Stimulated activated CD4-positive, alpha-beta T cell treated with anti-CD3 and anti-CD28 coated beads, TNF-alpha, amount 100 ng/mL, for 24 hours (primary cell): ENCODE data around the gene HOXC5.
A peak's percentile ranks its signal among the peaks of the same experiment; 100 is the strongest.

ENCODE experiments used
- DNase-seq, 3 experiments: peaks; one replicate each; pipeline ENCODE4 v3.0.0-alpha.2; 2020; ENCODE audit warnings: low read depth in 3 of 3

Gene HOXC5

GRCh38 chr12:54032627-54033100 lies at the start of gene HOXC5:
Gene HOXC5 (plus strand): TSS chr12:54033050. CDS start chr12:54033123, 73 bp downstream.
- DNase-seq: peak; percentile 35 to 64 (median 37)

GRCh38 chr12:53983568-53983949 lies 49.3 kb upstream of the HOXC5 start:
- DNase-seq: no peak

- DNase-seq: no peak
Measured at GRCh38 chr12:53983950-53984572, 48.8 kb upstream of the HOXC5 start.

GRCh38 chr12:53984901-53985691 lies 47.8 kb upstream of the HOXC5 start, which contains the start of gene HOXC10:
Gene HOXC10 (plus strand): TSS chr12:53985146. CDS start chr12:53985260, 114 bp downstream.
- DNase-seq: peak; percentile 54 to 89 (median 65)

- DNase-seq: no peak
Measured at GRCh38 chr12:53985692-53985993, 47.2 kb upstream of the HOXC5 start.

DNA sequence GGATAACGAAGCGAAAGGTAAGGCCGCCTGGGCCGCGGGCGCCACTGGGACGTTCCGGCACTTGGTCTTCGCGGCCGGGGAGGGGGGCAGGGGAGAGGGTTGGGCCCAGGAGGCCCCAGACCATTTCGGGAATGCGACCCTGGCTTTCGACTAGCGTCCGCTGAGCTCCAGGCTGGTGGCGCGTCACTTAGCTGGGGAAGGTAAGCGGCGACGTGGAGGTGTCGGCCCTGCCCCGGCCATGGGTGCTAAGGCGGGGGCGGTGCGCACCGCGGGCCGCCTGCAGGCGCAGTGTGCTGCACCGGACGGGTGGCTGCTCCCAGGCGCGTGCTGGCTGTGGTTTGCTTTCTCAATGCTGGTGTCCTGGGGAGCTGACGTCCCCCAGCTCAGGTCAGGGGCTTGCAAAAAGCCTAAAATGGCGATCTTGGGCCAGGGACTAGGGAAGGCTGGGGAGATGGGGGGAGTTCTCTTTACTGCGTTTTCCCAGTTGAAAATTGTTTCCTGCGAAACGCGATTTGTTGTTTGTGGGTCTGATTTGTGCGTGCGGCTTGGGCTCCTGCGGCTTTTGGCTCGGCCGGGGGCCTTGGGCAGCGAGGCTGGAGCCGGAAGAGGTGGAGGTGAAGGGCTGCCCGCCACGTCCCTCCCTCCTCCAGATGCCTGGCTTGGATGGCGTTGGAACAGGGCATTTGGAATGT lies 46.7 kb upstream of the HOXC5 start:
- no peak for DNase-seq

DNA sequence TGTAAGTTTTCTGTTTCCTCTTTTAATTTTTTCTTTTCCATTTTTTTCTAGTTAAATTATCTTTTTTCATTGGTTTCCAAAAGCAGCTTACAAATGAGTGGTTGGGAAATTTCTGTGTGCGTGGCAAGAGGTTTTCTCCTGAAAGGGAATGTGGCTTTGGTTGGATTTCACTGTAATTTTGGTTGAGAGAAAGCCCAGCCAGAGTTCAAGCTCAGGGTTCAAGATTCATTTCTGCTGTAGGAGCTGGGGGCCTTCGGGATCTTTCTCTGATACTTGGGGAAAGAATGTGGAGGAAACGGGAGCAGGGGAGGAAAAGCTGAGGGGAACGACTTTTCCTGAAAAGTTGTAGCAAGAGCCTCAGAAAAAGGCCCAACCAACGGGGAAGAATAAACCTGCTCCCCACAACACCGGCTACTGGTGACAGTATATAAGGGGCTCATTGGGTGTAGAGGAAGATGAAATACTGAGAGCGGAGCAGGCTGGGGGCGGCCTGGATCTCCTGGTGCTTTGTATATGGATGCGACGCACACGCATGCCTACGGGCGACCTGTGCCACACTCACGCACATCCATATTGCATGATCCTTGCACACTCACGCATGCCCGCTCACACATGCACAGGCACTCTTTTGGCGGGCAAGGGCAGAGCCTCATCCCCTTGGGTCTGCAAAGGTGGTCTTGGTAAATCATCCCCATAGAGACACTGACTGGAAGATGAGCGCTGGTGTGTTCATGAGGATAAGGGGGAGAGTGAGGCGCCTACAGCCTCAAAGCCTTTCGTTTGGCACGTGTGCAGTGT lies 46.0 kb upstream of the HOXC5 start:
- DNase-seq: no peak

DNA sequence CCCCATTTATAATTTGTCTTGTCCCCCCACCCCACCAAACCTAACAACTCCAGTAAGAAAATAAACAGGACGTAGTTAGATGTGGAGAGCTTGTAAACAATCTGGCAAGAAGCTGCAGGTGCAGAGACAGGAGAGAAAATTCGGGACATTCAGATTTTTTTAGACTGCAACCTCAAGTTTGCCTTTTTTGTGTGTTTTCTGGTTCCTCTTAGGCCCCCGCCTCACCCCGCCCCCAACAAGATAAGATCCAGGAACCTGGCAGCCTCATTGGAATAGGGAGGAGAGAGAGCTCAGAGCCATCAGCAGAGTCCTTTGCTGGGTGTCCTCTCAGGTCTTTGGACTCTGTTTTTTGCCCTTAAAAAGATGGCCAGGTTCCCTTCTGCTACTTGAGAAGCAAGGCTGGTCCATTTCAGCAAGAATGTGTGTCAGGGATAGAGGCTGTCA lies 45.0 kb upstream of the HOXC5 start:
- no peak for DNase-seq

DNA sequence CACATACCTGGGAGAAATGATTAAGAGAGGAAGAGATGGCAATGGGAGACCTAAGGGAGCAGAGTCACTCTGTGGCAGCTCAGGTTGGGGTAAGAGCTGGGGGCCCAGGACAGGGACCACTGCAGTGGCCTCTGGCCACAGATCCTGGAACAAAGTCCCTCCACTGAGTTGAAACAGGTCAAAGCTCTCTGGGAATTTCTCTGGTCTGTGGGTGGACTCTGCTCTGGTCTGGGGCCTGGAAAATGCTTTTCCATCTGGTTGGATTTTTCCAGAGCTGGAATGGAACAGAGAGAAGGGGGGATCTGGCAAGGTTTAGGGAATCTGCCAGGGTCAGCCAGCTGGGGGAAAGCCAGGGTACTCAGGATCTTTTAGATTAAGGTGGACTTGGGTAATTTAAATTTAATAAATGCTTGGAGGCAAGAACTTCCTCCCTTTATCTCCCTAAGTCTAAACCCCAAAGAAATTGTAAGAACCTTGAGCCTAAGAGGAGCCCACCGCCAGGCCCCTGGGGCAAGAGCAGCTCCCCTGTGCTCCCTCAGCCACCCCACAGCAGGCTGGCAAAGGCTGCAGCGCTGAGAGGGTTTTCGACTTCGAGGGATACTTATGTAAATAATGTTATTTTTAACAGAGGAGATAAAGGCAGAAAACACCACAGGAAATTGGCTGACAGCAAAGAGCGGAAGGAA lies 44.2 kb upstream of the HOXC5 start:
- DNase-seq: no peak

- no peak for DNase-seq
Measured at GRCh38 chr12:53989227-53990113, 43.4 kb upstream of the HOXC5 start.

DNA sequence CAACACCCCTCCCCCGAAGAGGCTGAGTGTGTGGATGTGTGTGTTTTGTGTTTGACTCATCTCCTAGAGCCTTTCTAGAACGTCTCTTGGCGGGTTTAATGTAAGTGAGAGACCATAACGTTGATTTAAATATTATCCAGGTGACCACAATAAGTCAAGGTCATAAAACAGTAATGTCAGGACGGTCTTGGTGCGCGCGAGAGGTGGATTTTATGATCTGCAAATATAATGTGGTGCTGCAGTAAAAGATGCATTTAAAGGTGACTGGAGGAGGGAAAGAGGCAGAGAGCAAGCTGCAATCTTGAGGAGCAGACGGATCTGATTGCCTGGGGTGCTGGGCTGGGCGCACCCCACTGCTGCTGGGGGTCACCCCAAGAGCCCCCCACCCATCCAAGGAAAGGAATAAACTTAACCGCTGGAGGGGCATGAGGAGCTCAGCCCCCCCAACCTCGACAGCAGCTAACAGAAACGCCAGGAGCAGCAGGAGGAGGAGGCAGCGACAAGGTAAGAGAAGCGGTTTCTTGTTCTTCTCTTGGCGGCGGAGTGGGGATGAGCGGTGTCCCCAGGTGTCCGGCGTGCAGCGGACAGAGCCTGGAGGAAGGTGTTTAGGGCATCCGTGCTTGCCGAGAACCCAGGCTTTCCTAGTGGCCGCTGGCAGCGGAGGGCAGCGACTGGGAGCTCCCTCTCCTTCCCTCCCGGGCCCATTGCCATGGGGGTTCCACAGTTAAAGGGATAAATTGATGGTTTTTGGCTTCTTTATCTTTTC lies 42.4 kb upstream of the HOXC5 start:
- DNase-seq: no peak

DNA sequence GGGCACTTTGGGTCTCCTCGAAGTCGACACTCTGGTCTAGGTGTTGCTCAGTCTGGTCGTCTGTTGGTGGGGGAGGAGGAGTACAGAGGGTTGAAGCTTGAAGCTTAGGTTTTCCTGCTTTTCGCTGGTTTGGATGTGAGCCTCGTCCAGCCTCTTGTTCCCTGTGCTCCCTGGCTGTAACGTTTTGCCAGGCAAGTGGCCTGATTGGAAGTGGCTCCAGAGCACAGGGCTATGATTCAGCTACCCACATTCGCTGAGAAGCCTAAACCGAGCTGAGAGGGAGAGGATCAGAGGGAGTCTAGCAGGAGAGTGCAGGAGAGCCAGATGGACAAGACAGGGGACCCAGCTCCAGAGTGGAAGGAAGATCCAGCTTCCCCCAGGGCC lies 41.8 kb upstream of the HOXC5 start:
- no peak for DNase-seq

DNA sequence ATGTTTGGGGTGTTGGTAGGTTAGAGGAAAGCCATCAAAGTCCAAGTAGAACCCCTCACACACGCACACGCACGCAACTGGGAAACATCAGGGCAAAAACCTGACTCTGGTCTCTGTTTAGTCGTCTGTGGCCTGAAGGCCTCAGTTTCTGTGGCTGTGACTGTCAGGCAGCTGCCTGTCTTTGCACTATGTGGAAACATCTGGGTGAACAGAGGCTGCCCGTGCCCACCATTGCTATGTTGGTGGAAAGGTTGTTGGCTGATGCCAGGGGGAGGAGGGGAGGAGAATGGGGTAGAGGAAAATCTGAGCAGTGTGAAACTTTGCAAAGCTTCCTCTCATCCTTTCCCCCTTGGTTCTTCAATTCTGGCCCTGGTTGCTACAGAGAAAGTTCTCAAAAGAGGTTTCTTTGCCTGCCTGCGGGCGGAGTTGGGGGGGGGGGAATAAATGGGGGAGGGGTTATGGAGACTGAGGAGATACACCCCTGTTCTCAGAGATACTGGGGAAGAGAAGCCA lies 40.4 kb upstream of the HOXC5 start:
- DNase-seq: no peak

- DNase-seq: no peak
Measured at GRCh38 chr12:53993162-53994008, 39.5 kb upstream of the HOXC5 start.

GRCh38 chr12:53994009-53994263 lies 38.9 kb upstream of the HOXC5 start:
- no peak for DNase-seq

DNA sequence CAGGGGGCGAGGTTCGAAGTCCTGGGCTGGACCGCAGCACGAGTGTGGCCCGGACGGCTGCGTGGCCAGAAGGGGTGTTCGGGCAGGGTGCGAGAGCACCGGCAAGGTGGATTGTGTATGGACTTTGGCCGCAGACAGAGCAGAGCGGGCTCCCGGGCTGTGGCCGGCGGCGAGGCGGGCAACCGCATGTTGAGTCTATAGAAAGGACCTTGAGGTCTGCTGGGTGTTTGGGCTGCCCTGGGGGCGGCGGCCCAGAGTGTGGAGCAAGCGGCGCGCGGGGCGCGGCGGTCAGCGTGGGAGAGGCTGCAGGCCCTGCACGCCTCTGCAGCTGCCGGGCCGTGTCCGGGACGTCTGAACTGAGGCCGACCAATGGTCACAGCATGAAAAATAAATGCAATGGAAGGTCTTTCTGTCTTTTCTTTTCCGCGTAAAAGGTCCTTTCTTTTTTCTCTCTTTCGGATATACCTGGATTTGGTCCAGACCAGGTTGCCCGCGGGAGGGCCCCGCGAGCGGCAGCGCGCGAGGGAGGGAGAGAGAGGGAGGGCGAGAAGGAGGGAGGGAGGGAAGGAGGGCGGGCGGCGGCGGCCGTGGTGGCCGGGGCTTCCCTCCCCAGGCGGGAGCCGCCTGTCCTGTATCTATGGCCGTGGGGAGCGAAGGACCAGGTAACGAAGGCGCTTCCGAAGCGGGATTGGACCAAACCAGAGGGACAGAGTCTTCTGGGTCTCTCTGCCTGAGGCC lies 38.4 kb upstream of the HOXC5 start:
- no peak for DNase-seq

- no peak for DNase-seq
Measured at GRCh38 chr12:53995002-53995377, 37.9 kb upstream of the HOXC5 start.
